Gastrocnemius medialis (tissue), 4 donors: Measurements from ENCODE around the gene CABCOCO1. TPM values are rescaled to one million over a fixed set of nuclear protein-coding genes. Genes with fewer than 3 reads are reported as not detected.

Source experiments
- ATAC-seq, 2 donors: fragments of 150-250 bp; one replicate each; pipeline ENCODE4 v1.9.1; 2016
- DNase-seq, 2 donors: peaks; one replicate each; pipeline ENCODE4 v3.0.0-alpha.2; 2019
- H3K27ac ChIP-seq, 4 donors: fragments of 200-600 bp; sonication (generic); 1 replicate in 1 of 4; 2 replicates in 3 of 4; pipeline ENCODE4 v1.5.1; 2016 to 2018; ENCODE audit warnings: mild to moderate bottlenecking in 2 of 4, moderate library complexity in 1 of 4
- H3K27me3 ChIP-seq, 3 donors: fragments of 200-600 bp; sonication (generic) in 2 of 3; 1 replicate in 1 of 3; 2 replicates in 2 of 3; pipeline versions ENCODE4 v1.5.1 to v1.6.0; 2016 to 2019; ENCODE audit warnings: mild to moderate bottlenecking in 1 of 3, moderate library complexity in 1 of 3
- H3K36me3 ChIP-seq, 2 donors: fragments of 200-600 bp; sonication (generic) in 1 of 2; one replicate each; pipeline ENCODE4 v1.5.1; 2017 to 2018
- H3K4me1 ChIP-seq, 2 donors: fragments of 200-600 bp; sonication (generic) in 1 of 2; one replicate each; pipeline ENCODE4 v1.5.1; 2016 to 2017; ENCODE audit warnings: mild to moderate bottlenecking in 2 of 2
- H3K4me3 ChIP-seq, 4 donors: fragments of 200-600 bp; sonication (generic) in 3 of 4; 1 replicate in 1 of 4; 2 replicates in 3 of 4; pipeline ENCODE4 v1.5.1; 2016 to 2019; ENCODE audit warnings: mild to moderate bottlenecking in 2 of 4
- H3K9me3 ChIP-seq, 3 donors: fragments of 200-600 bp; sonication (generic) in 2 of 3; 1 replicate in 1 of 3; 2 replicates in 2 of 3; pipeline ENCODE4 v1.5.1; 2016 to 2019
- CTCF ChIP-seq, 5 experiments: fragments of 450-650 bp in 3 of 5; fragments of 200-600 bp in 2 of 5; sonication (generic) in 2 of 5; IDR thresholded peaks in 4 of 5; conservative IDR thresholded peaks in 1 of 5; 1 replicate in 4 of 5; 2 replicates in 1 of 5; pipeline ENCODE4 v1.5.1; 2016 to 2019; ENCODE audit warnings: antibody characterized with exemption in 5 of 5, mild to moderate bottlenecking in 3 of 5, moderate library complexity in 3 of 5
- POLR2A ChIP-seq, 2 donors: fragments of 450-650 bp; IDR thresholded peaks; one replicate each; pipeline ENCODE4 v1.6.1; 2017; ENCODE audit warnings: antibody characterized with exemption in 2 of 2, mild to moderate bottlenecking in 2 of 2, moderate library complexity in 2 of 2
- in situ Hi-C, 4 donors: fragments of 200-750 bp; cut with MboI; loops; one replicate each; pipeline versions ENCODE4 v1.15.0 to v1.8.0; 2017; ENCODE audit warnings: low sequenced_read_pairs in 4 of 4
- intact Hi-C: fragments of 100-400 bp; cut with DNase I; formaldehyde crosslinking; loops from one replicate; pipeline ENCODE4 v1.15.1; 2023; ENCODE audit warnings: low total_unique reads
- total RNA-seq, 4 donors: library from RNA; depleted of rRNA; stranded (reverse); fragments of >200 nt; gene quantifications; one replicate each; pipeline versions ENCODE4 v1.1.0 to v1.2.3, GENCODE V29; 2016

CABCOCO1 gene
- total RNA-seq, 4 donors from 2014 or later, result not detected

GRCh38 chr10:61618388-61618961 is 44.3 kb upstream of the CABCOCO1 start:
- no peaks in the 10 kb centered on the region for H3K27me3 ChIP-seq
- intact Hi-C loops (no loop called here), in situ Hi-C loops (no loop called here)
- no peak for TF ChIP-seq CTCF (IDR thresholded peaks at IDR 0.05 in 4 of 5, conservative IDR thresholded peaks at IDR 0.05 in 1 of 5)
- no peak for TF ChIP-seq POLR2A (IDR thresholded peaks at IDR 0.05)
- no peak overlapping the region for H3K27ac ChIP-seq
- H3K4me3 ChIP-seq, result no peak overlapping the region
- H3K9me3 ChIP-seq, result no peaks in the 10 kb centered on the region
- ATAC-seq (no peak), DNase-seq (no peak)
- peaks cover 5% of the 10 kb centered on the region in 2 donors for H3K4me1 ChIP-seq
- no peaks in the 10 kb centered on the region for H3K36me3 ChIP-seq

- no peaks in the 10 kb centered on the region for H3K36me3 ChIP-seq
- no peak for DNase-seq
- H3K9me3 ChIP-seq, result no peaks in the 10 kb centered on the region
- H3K4me3 ChIP-seq, result no peak overlapping the region
- intact Hi-C loops (no loop called here), in situ Hi-C loops (no loop called here)
- no peak for TF ChIP-seq POLR2A (IDR thresholded peaks at IDR 0.05)
- TF ChIP-seq CTCF (IDR thresholded peaks at IDR 0.05 in 4 of 5, conservative IDR thresholded peaks at IDR 0.05 in 1 of 5), result no peak
- peaks cover 8 to 9% of the 10 kb centered on the region in 2 donors for H3K4me1 ChIP-seq
- no peak overlapping the region for H3K27ac ChIP-seq
- H3K27me3 ChIP-seq, result no peaks in the 10 kb centered on the region
- ATAC-seq, result no peak
These were observed 42.2 kb upstream of the CABCOCO1 start for GRCh38 chr10:61620506-61620905.

- intact Hi-C loops, result no loop called here
- ATAC-seq (no peak), DNase-seq (no peak)
- Histone ChIP-seq H3K36me3 (no peaks in the 10 kb centered on the region), H3K27ac (no peak overlapping the region), H3K4me3 (no peak overlapping the region), H3K4me1 (peaks cover 8 to 9% of the 10 kb centered on the region in 2 donors), H3K27me3 (no peaks in the 10 kb centered on the region), H3K9me3 (no peaks in the 10 kb centered on the region)
- TF ChIP-seq CTCF (IDR thresholded peaks at IDR 0.05 in 4 of 5, conservative IDR thresholded peaks at IDR 0.05 in 1 of 5), result no peak
- TF ChIP-seq POLR2A (IDR thresholded peaks at IDR 0.05), result no peak
- in situ Hi-C loops, result no loop called here
These were observed 41.1 kb upstream of the CABCOCO1 start for GRCh38 chr10:61621605-61622051.

- DNase-seq, result no peak
- Histone ChIP-seq H3K27ac (no peak overlapping the region), H3K4me3 (no peak overlapping the region), H3K9me3 (no peaks in the 10 kb centered on the region), H3K36me3 (no peaks in the 10 kb centered on the region), H3K4me1 (peaks cover 8 to 9% of the 10 kb centered on the region in 2 donors), H3K27me3 (no peaks in the 10 kb centered on the region)
- no peak for ATAC-seq
- intact Hi-C loops, result no loop called here
- TF ChIP-seq POLR2A (IDR thresholded peaks at IDR 0.05) (no peak), CTCF (IDR thresholded peaks at IDR 0.05 in 4 of 5, conservative IDR thresholded peaks at IDR 0.05 in 1 of 5) (no peak)
- in situ Hi-C loops, result no loop called here
These were observed 39.6 kb upstream of the CABCOCO1 start for GRCh38 chr10:61623161-61623560.

GRCh38 chr10:61626209-61626608 is 36.5 kb upstream of the CABCOCO1 start:
- ATAC-seq (no peak), DNase-seq (no peak)
- H3K36me3 ChIP-seq, result no peaks in the 10 kb centered on the region
- H3K27ac ChIP-seq, result no peak overlapping the region
- H3K4me1 ChIP-seq, result peaks cover 8 to 9% of the 10 kb centered on the region in 2 donors
- no peaks in the 10 kb centered on the region for H3K9me3 ChIP-seq
- in situ Hi-C loops (no loop called here), intact Hi-C loops (no loop called here)
- no peaks in the 10 kb centered on the region for H3K27me3 ChIP-seq
- H3K4me3 ChIP-seq, result no peak overlapping the region
- no peak for TF ChIP-seq POLR2A (IDR thresholded peaks at IDR 0.05)
- no peak for TF ChIP-seq CTCF (IDR thresholded peaks at IDR 0.05 in 4 of 5, conservative IDR thresholded peaks at IDR 0.05 in 1 of 5)
